Right lobe of liver (tissue), 4 donors: ENCODE results near the gene AIFM1.

Experiments used
- POLR2A ChIP-seq: fragments of 450-650 bp; IDR thresholded peaks from one replicate; pipeline ENCODE4 v1.6.1; 2017; ENCODE audit warnings: antibody characterized with exemption, mild to moderate bottlenecking
- TF ChIP-seq, protein P1 (sequence below), 4 donors: fragments of 200-600 bp in 3 of 4; fragments of 450-650 bp in 1 of 4; IDR thresholded peaks; one replicate each; pipeline versions ENCODE4 v1.5.1 to v1.8.0; 2016 to 2022; ENCODE audit warnings: antibody characterized with exemption in 4 of 4, mild to moderate bottlenecking in 2 of 4
- donor health status: DM: no; HTN: no; CAD: no.
- donor health status: DM: no; HTN: no; CAD: no.
- donor health status: DM: no; HTN: yes; CAD: no.

DNA sequence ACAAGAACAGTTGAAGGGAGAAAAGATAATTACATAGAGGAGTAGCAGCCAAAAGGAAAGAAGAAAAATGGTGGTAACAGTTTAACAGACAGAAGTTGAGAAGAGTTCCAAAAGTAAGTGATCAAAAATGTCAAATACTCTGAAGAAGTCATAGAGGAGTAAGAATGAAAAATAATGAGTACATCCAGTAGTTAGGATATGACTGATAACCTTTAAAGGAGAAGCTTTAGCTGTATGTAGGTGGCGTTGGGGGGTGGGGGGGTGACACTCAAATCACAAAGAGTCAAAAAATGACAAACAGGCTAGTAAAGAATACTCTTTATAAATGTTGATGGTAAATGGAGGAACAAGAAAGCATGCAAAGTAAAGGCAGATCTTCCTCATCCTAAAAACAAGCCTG lies 46.7 kb upstream of the AIFM1 start:
- TF ChIP-seq POLR2A: no peak
- TF ChIP-seq, protein P1, sequence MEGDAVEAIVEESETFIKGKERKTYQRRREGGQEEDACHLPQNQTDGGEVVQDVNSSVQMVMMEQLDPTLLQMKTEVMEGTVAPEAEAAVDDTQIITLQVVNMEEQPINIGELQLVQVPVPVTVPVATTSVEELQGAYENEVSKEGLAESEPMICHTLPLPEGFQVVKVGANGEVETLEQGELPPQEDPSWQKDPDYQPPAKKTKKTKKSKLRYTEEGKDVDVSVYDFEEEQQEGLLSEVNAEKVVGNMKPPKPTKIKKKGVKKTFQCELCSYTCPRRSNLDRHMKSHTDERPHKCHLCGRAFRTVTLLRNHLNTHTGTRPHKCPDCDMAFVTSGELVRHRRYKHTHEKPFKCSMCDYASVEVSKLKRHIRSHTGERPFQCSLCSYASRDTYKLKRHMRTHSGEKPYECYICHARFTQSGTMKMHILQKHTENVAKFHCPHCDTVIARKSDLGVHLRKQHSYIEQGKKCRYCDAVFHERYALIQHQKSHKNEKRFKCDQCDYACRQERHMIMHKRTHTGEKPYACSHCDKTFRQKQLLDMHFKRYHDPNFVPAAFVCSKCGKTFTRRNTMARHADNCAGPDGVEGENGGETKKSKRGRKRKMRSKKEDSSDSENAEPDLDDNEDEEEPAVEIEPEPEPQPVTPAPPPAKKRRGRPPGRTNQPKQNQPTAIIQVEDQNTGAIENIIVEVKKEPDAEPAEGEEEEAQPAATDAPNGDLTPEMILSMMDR (IDR thresholded peaks at IDR 0.05): no peak
